HG02678 (cell line): ENCODE measurements around the gene OR52H1.
A peak's percentile ranks its signal among the peaks of the same experiment; 100 is the strongest.
"Not testable (repeated sequence)": the region's sequence is repeated elsewhere in the genome, so short reads cannot be mapped to it uniquely, and the experiment has no call there.

Experiments
- ATAC-seq: cut with Tn5 transposase; IDR thresholded peaks from one replicate; pipeline ENCODE4 v1.9.1; 2021; ENCODE audit warnings: mild to moderate bottlenecking, moderate library complexity; ENCODE audit not compliant: unreplicated experiment

OR52H1 gene

DNA sequence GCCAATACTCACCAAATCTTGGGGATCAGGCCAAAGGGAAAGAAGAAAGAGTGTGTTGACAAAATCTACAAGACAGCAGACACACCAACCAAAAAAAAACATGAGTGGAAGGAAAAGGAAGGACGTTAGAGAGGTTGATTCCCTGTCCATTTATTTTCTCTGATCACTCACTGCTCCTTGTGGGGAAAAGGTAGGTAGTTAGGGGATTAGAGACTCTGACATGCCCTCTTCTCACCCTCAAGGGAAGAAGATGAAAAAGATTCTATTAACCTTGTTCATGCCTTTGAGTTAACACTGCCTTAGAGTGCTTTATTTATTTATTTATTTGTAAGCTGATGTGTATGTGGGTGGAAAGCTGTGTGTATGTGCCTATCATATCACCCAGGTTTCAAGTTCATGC lies at the start of gene OR52H1:
TSS of gene OR52H1 (minus strand) at position 101 of the 400 bp plus-strand sequence. CDS start 3,035 bp downstream, outside the sequence.
- no peak for ATAC-seq

DNA sequence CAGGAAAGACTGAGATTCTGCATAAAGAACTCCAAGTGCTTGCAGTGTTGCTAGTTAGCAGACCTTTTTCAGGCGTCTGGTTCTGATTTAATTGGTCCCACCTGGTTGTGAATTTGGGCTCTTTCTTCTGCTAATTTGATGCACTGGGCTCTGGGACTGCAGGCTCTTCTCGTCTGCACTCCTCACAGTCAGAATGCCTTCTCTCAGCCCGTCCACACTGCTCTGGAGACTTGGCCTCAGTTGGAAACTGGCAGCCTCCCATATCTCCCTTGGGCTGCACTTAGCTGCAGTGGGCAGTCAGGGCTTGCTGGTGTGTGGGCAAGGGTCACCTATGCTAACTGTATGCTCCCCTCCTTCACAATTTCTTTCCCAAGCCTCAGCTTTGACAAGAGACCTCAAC lies 49.6 kb upstream of the OR52H1 start:
- ATAC-seq, result no peak

DNA sequence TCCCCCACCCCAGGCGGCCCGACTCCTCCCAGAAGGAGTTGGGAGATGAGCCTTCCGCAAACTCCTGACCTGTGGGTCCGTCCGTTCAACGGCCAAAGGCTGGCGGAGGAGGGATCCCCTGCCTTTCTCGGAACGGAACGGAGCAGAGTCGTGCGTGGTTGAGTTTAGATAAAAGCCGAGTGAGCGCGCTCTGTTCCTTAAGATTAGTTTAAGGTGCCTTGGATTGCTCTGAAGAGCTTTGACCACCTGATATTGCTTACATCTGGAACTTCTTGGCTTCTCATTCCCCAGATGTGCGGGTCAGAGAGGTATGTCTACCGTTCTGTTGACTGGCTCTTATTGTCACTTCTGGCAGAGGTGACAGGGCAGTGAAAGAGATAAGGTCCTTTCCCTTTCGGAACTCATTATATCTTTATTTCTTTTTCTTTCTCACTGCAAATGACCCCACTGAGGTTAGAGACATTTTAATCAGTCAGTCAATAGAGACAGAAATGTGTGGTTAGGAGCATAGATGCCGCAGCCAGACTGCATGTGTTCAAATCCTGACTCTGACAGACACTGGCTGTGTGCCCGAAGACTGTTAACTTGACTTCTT lies 48.4 kb upstream of the OR52H1 start, which contains the start of gene TRIM6:
TSS of gene TRIM6 (plus strand) at position 31 of the 595 bp plus-strand sequence. CDS start at position 292, 261 bp downstream.
- peak; percentile 48 for ATAC-seq

DNA sequence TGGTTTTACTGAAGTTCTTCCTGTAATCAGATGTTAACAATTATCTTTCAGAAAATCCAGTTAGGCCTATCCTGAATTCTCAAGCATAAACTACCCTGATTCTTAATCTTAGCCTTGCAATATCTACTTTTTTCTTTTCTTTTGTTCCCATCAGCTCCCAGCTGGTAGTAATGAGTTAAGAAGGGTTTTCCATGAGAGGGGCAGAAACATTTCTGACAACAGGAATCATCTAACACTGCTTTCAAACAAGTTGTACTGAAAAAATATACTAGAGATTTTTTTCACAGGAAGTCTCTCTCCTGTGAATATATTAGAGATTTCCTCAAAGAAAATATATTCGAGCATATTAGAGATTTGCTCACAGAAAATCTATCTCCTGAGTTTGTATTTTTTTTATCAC lies 44.8 kb upstream of the OR52H1 start:
- no peak for ATAC-seq

DNA sequence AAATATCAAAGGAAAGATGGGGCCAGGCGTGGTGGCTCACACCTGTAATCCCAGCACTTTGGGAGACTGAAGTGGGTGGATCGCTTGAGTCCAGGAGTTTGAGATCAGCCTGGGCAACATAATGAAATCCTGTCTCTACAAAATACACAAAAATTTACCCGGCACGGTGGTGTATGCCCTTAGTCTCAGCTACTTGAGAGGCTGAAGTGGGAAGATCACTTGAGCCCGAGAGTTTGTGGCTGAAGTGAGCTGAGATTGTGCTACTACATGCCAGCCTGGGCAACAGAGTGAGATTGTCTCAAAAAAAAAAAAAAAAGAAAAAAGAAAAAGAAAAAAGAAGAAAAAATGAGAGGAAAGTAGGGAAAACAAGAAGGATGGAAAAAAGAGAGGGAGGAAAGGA lies 44.3 kb upstream of the OR52H1 start:
- ATAC-seq, result no peak

DNA sequence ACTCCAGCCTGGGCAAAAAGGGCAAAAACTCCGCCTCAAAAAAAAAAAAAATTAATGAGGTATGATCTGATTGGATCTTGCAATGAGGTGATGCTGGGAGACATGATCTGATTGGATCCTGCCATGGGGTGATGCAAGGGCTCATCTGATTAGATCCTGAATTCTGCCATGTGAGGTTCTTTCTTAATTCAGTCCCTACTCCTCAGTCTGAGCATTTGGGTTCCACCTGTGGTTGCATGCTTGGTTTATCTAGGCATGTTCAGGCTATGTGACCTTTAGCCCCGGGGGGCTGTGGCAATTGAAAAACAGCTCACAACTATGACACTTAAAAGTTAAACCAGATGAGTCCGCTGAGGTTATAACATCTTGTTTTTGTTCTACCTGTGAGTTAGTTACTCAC lies 43.3 kb upstream of the OR52H1 start:
- ATAC-seq, result no peak

DNA sequence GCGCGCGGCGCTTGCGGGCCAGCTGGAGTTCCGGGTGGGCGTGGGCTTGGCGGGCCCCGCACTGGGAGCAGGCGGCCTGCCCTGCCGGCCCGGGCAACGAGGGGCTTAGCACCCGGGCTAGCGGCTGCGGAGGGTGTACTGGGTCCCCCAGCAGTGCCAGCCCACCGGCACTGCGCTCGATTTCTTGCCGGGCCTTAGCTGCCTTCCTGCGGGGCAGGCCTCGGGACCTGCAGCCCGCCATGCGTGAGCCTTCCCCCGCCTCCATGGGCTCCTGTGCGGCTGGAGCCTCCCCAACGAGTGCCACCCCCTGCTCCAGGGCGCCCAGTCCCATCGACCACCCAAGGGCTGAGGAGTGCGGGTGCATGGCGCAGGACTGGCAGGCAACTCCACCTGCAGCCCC lies 41.6 kb upstream of the OR52H1 start:
- ATAC-seq, result not testable (repeated sequence)

DNA sequence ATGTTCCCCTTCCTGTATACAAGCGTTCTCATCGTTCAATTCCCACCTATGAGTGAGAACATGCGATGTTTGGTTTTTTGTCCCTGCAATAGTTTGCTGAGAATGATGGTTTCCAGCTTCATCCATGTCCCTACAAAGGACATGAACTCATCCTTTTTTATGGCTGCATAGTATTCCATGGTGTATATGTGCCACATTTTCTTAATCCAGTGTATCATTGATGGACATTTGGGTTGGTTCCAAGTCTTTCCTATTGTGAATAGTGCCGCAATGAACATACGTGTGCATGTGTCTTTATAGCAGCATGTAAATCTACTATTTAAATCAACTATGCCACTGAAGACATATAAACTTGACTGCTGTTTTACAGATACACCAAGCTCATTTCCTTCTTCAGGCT lies 36.1 kb upstream of the OR52H1 start:
- not testable (repeated sequence) for ATAC-seq

DNA sequence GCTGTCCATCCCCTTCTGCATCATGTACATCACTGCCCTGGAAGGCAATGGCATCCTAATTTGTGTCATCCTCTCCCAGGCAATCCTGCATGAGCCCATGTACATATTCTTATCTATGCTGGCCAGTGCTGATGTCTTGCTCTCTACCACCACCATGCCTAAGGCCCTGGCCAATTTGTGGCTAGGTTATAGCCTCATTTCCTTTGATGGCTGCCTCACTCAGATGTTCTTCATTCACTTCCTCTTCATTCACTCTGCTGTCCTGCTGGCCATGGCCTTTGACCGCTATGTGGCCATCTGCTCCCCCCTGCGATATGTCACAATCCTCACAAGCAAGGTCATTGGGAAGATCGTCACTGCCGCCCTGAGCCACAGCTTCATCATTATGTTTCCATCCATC lies 32.7 kb upstream of the OR52H1 start:
- ATAC-seq, result no peak

DNA sequence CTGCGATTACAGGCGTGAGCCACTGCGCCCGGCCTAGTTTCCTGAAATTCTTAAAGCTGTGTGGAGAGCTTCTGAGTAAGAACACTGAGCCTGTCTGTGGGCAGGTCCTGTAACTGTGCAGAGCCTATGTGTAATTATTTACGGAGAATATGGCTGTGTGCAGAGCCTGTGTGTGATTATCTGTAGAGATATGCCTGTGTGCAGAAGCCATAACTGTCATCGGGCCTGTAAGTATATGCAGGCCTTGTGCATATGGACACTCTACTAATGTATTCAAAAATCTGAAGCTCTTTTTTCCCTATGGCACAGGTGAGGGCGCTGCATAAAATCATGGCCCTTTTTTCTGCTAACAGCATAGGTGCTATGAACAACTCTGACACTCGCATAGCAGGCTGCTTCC lies 32.2 kb upstream of the OR52H1 start, which contains the start of gene OR52B6:
TSS of gene OR52B6 (plus strand) at position 301 of the 400 bp plus-strand sequence. CDS start at position 301, 0 bp downstream.
- no peak for ATAC-seq

DNA sequence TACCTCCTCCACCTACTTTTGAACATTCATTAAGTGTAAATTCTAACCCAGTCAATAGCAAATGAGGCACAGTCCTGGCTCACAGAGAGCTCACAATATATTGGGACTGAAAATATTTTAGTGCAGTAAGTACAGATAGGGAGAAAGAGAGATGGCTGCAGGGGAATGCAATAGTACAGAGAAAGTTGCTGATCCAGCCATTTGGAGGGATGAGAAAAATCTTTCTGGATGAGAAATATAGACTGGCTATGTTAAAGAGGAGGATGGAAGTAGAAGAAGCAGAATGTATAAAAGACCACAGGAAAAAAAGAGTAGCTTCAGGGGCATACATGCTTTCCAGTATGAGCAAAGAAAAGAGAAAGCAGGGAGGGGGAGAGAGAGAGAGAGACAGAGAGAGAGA lies 28.8 kb upstream of the OR52H1 start:
- ATAC-seq, result no peak

DNA sequence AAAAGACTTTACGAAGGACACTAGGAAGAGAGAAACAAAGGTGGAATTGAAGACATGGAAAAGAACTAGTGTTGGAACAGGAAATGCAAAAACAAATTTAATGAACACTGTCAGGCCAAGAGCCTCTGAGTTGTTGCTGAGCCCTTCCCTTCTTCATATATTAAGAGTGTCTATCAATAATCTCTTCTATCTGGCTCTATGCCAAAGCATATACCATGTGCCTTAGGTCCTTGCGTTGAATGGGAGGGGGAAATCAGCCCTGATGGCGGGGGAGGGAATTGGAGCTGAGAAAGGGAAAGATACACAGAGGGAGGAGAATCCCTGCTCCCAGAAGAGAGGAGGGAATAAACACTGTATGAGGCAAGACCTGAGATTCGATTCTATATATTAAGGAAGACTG lies 26.8 kb upstream of the OR52H1 start:
- no peak for ATAC-seq

DNA sequence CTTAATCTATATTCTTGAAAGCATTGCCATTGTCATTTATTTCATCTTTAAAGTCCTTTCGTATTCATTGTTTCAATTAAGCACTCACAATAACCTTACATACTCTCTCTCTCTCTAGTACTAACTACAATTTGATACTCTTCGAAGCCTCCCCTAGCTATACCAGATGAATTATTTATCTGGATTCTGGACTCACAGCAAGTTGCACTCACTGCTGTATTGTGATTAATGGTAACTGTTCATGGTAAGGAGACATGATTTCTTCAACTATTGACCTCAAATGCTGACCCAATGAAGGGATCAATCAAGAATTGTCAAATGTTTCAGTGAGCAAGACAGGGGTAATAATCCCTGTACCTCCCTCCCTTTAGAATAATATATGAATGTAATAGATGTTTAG lies 26.3 kb upstream of the OR52H1 start:
- no peak for ATAC-seq

DNA sequence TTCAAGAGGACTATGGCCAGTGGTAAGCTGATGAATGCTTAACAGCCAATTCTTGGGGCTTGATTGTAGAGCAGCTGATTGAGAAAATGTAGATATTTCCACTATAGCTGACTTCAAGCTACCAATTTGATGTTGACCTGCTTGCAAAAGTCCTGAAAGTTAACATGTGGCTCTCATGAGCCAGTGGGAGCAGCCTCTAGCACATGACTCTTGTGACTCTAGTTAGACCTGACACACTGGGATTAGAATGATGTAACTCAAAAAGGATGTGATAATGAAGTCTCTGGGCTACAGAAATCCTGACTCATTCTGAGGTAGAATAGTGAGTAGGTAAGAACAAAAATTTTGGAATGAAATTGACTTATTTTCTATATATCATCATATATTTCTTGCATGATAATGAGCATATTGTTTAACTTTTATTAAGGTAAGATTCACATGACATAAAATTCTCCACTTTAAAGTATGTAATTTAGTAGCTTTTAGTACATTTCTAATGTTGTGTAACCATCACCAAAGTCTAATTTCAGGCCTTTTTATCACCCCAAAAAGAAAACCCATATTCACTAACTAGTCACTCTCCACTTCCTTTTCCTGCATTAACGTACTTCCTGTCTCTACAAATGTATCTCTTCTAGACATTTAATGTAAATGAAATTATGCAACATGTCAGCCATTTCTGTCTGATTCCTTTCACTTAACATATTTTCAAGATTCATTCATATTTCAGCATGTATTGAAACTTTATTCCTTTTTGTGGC lies 16.1 kb upstream of the OR52H1 start:
- no peak for ATAC-seq

DNA sequence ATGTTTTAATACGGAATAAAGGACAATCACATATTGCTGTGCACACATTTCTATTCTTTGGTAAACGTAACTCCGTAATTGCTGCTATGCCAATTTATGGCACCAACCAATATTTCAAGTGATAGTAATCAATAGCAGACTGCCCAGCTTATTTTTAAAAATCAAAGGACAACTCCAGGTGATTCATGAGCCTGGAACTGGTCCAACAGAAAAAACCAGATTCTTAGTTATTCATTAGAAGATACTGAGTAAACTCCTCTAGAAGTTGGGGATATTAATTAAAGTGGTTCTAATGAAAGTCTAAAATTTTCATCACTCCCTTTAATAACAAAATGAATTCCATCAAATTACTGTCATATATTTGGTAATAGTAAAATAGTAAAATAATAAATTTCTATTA lies 9.4 kb upstream of the OR52H1 start:
- no peak for ATAC-seq

DNA sequence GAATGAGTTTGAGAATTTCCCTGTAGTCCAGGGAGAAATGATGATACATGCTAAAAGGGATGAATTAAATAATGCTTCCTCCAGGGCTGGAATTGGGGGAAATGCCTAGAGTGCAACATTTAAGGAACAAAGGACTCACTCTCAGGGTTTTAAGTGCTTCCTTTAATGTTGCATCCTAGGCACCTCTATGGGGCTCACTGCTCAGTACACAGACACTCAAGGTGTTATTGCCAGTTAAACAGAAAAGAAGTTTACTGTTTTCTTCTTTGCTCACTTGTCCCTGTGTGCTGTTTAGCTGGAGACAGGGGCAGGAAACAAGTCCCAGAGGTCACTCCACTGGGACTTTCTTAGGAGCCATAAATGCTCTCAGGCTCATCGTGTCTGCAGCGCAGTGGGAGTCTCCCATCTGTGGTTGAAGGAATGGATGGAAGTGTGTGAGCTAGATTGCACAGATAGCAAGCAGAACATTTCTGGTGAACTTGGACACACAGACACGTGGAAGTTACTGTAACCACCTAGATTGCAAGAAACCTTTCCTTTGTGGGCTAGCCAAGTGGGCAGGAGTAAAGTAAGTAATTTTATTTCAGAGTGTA lies 8.4 kb upstream of the OR52H1 start:
- no peak for ATAC-seq

DNA sequence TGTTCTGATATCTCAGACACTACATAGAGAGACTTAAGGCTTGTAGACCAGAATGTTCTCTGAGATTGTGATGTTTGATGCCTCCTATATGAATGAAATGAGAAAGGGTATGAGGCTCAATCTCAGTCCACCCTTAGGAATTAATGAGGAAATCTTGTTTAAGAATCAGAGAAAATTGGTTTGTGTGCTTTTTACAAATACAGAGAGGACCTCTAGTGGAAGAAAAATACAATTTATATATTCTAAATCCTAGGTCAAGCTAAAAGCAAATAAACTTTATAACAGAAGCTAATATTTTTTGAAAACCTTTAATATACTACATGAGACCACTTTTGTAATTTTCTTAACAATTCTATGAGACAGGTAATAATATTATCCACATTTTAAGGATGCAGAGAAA lies 5.0 kb upstream of the OR52H1 start:
- no peak for ATAC-seq

DNA sequence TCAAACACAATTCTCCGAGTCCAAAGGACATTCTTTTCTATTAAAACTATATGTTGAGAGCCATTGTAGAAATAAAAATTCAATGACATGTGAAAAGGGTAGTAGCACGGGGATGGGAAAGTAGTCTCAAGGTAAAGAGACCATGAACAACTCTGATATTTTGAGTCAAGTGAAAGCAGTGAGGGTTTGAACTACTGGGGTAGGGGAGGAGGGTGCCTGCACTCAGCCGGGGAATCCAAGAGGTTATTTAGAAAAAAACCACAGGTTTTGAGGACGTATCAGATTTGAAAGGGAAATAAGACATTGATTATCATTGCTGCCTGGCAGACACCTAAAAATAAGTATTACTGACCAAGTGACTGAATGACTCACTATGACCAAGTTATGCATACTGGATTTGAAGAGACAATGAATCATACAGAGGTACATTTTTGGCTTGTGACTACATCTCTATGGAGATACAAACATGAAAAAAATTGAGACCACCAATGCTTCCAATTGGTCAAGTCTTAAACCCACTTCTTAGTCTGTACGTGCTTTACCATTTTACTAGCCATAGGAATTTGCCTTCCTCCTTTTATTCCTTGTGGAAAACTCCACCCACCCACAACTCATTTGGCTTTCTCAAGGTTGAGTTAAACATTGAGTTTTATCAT lies 2.2 kb upstream of the OR52H1 start:
- ATAC-seq, result peak; percentile 55

DNA sequence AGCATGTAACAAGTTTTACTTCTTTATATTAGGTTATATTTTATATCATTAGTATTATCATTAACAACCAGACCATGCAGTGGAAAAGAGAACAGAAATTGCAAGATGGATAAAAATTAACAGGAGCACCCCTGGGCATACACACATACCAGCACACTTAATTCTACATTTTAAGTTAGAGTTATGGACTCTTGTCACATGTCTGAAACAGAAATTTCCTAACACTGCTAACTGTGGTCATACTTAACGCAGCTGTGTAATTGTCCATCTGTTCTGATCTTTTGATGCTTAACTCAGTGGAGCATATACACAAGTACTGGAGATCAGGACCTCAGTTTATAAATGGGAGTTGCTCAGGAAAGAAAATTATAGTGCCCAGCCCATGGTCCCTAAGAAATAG lies 358 bp downstream of the OR52H1 start:
- ATAC-seq, result peak; percentile 87

DNA sequence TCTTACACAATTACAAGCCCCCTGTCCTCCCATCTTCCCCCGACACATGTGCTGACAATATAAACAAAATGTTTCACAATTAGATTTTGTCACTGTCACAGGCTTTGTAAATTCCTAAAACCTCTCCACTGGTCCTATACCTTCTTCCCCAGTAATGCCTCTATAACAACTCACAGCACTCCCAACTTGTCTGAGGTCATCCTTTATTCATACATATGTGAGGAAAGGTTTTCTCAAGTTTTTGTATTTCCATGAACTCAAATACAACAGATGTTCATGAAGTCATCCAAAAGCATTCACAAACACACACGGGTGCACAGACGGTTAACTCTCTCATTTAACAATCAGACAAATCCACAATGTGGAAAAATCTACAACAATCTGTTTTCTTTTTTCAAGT lies 1.9 kb downstream of the OR52H1 start:
- no peak for ATAC-seq

DNA sequence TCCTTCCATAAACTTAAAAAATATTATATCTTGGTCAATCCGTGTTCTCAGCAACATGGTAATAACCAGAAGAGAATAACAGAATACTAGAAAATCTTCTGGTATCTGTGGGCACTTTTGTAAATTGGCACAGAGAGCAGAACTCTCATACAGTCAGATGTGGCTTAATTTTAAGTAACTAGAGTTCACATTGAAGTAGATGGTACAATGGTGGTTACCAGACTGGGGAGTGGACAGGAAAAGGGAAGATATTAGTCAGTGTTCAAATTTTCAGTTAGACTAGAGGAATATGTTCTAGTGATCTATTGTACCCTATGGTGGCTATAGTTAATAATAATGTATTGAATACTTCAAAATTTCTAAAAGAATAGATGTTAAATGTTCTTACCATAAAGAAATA lies 6.9 kb downstream of the OR52H1 start:
- no peak for ATAC-seq

DNA sequence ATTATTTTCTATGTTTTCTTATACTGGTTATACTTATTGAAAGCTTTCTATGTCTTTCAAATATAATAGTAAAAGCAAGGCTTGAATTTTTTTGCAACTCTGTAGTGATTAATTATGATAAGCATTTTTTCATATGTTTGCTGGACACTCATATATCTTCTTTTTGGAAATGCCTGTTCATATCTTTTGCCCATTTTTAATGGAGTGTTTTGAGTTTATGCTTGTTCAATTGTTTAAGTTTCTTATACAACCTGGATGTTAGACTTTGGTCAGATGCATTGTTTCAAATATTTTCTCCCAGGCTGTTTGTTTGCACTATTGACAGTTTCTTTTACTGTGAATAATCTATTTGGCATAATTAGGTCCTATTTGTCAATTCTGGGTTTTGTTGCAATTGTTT lies 11.9 kb downstream of the OR52H1 start:
- no peak for ATAC-seq
